VCaP (cell line): Measurements from ENCODE around the gene GEMIN4.

ENCODE experiments used
- H3K27ac ChIP-seq: fragments of 450-650 bp; 2 replicates; pipeline ENCODE4 v1.5.1; 2017
- CTCF ChIP-seq: fragments of 450-650 bp; conservative IDR thresholded peaks from 2 replicates; pipeline ENCODE4 v1.5.1; 2017; ENCODE audit warnings: mild to moderate bottlenecking, moderate library complexity

Gene GEMIN4

GRCh38 chr17:752002-752619, at the start of gene GEMIN4:
TSS of gene GEMIN4 (minus strand) at chr17:752264. CDS start at chr17:752142, 122 bp downstream.
- peak within 1 kb of the TSS; percentile 95 for H3K27ac ChIP-seq
- peak; percentile 96 for TF ChIP-seq CTCF

GRCh38 chr17:801660-802059, 49.6 kb upstream of the GEMIN4 start:
- peak overlapping the region; percentile 41; the same call in 1 of the 2 replicates for H3K27ac ChIP-seq
- no peak for TF ChIP-seq CTCF

GRCh38 chr17:800446-801242, 48.6 kb upstream of the GEMIN4 start:
- peak overlapping the region; percentile 41; the same call in 1 of the 2 replicates for H3K27ac ChIP-seq
- no peak for TF ChIP-seq CTCF

GRCh38 chr17:799261-799660, 47.2 kb upstream of the GEMIN4 start:
- no peak for TF ChIP-seq CTCF
- no peak overlapping the region for H3K27ac ChIP-seq

GRCh38 chr17:798246-798645, 46.2 kb upstream of the GEMIN4 start:
- no peak for TF ChIP-seq CTCF
- no peak overlapping the region for H3K27ac ChIP-seq

GRCh38 chr17:797236-797840, 45.3 kb upstream of the GEMIN4 start:
- TF ChIP-seq CTCF: no peak
- no peak overlapping the region for H3K27ac ChIP-seq

- TF ChIP-seq CTCF: no peak
- no peak overlapping the region for H3K27ac ChIP-seq
Measured at GRCh38 chr17:796609-797008, 44.5 kb upstream of the GEMIN4 start.
